ENCODE data around the gene CEP164. TPM values are rescaled to one million over a fixed set of nuclear protein-coding genes. Genes with fewer than 3 reads are reported as not detected.
A peak's percentile ranks its signal among the peaks of the same experiment; 100 is the strongest.
"Not testable (repeated sequence)": the region's sequence is repeated elsewhere in the genome, so short reads cannot be mapped to it uniquely, and the experiment has no call there.

Gene CEP164
- total RNA-seq, 1 donor from 2014 or later = 4.7 TPM

- intact Hi-C loops (cut with DNase I) = no loop called here
- DNase-seq (ENCODE audit: missing footprints) (no peak), ATAC-seq (no peak)
These were observed 57.8 kb downstream of the CEP164 start for GRCh38 chr11:117385471-117385870.

GRCh38 chr11:117385906-117386305 is 58.3 kb downstream of the CEP164 start:
- ATAC-seq = no peak
- no peak for DNase-seq (ENCODE audit: missing footprints)
- intact Hi-C loops (cut with DNase I) = no loop called here

- intact Hi-C loops (cut with DNase I) = no loop called here
- ATAC-seq (no peak), DNase-seq (ENCODE audit: missing footprints) (peak; percentile 49)
These were observed 60.5 kb downstream of the CEP164 start for GRCh38 chr11:117387992-117388755.

GRCh38 chr11:117390743-117391142 is 63.1 kb downstream of the CEP164 start:
- intact Hi-C loops (cut with DNase I) = no loop called here
- DNase-seq (ENCODE audit: missing footprints) (peak; percentile 64), ATAC-seq (no peak)

GRCh38 chr11:117391181-117391580 is 63.5 kb downstream of the CEP164 start:
- ATAC-seq (no peak), DNase-seq (ENCODE audit: missing footprints) (no peak)
- intact Hi-C loops (cut with DNase I) = no loop called here

GRCh38 chr11:117392001-117392690 is 64.5 kb downstream of the CEP164 start:
- no peak for ATAC-seq
- peak; percentile 58 for DNase-seq (ENCODE audit: missing footprints)
- intact Hi-C loops (cut with DNase I) = no loop called here

- DNase-seq (ENCODE audit: missing footprints) (no peak), ATAC-seq (no peak)
- intact Hi-C loops (cut with DNase I) = no loop called here
These were observed 65.3 kb downstream of the CEP164 start for GRCh38 chr11:117392979-117393378.

GRCh38 chr11:117394221-117394925 is 66.7 kb downstream of the CEP164 start:
- intact Hi-C loops (cut with DNase I) = no loop called here
- DNase-seq (ENCODE audit: missing footprints) (no peak), ATAC-seq (no peak)

- DNase-seq (ENCODE audit: missing footprints) (peak; percentile 51), ATAC-seq (no peak)
- intact Hi-C loops (cut with DNase I) = no loop called here
These were observed 67.8 kb downstream of the CEP164 start for GRCh38 chr11:117395476-117395875.

- peak; percentile 37 for DNase-seq (ENCODE audit: missing footprints)
- ATAC-seq = no peak
- intact Hi-C loops (cut with DNase I) = no loop called here
These were observed 69.3 kb downstream of the CEP164 start for GRCh38 chr11:117396970-117397369.

GRCh38 chr11:117398618-117399017 is 71.0 kb downstream of the CEP164 start:
- intact Hi-C loops (cut with DNase I); ATAC-seq; DNase-seq (ENCODE audit: missing footprints): not testable (repeated sequence)

- intact Hi-C loops (cut with DNase I); ATAC-seq; DNase-seq (ENCODE audit: missing footprints): not testable (repeated sequence)
These were observed 71.6 kb downstream of the CEP164 start for GRCh38 chr11:117399100-117399840.

- ATAC-seq; DNase-seq (ENCODE audit: missing footprints); intact Hi-C loops (cut with DNase I): not testable (repeated sequence)
These were observed 78.2 kb downstream of the CEP164 start for GRCh38 chr11:117405898-117406297.

GRCh38 chr11:117407016-117407415 is 79.4 kb downstream of the CEP164 start:
- DNase-seq (ENCODE audit: missing footprints) (no peak), ATAC-seq (no peak)
- intact Hi-C loops (cut with DNase I) = no loop called here

GRCh38 chr11:117408356-117408755 is 80.7 kb downstream of the CEP164 start:
- intact Hi-C loops (cut with DNase I) = no loop called here
- DNase-seq (ENCODE audit: missing footprints) (no peak), ATAC-seq (no peak)

GRCh38 chr11:117409511-117409910 is 81.9 kb downstream of the CEP164 start:
- intact Hi-C loops (cut with DNase I) = no loop called here
- ATAC-seq (no peak), DNase-seq (ENCODE audit: missing footprints) (no peak)

- DNase-seq (ENCODE audit: missing footprints) = no peak
- intact Hi-C loops (cut with DNase I) = no loop called here
- no peak for ATAC-seq
These were observed 82.6 kb downstream of the CEP164 start for GRCh38 chr11:117410238-117410637.

GRCh38 chr11:117410861-117411710 is 83.4 kb downstream of the CEP164 start:
- DNase-seq (ENCODE audit: missing footprints) (no peak), ATAC-seq (no peak)
- intact Hi-C loops (cut with DNase I) = no loop called here

Data from Right ventricle myocardium inferior (tissue), 1 donor.